GM18858 (cell line): ENCODE measurements around the gene KLF6.

Experiments used
- ATAC-seq: cut with Tn5 transposase; IDR thresholded peaks from one replicate; pipeline ENCODE4 v1.9.1; 2021; ENCODE audit not compliant: unreplicated experiment

The KLF6 gene

DNA sequence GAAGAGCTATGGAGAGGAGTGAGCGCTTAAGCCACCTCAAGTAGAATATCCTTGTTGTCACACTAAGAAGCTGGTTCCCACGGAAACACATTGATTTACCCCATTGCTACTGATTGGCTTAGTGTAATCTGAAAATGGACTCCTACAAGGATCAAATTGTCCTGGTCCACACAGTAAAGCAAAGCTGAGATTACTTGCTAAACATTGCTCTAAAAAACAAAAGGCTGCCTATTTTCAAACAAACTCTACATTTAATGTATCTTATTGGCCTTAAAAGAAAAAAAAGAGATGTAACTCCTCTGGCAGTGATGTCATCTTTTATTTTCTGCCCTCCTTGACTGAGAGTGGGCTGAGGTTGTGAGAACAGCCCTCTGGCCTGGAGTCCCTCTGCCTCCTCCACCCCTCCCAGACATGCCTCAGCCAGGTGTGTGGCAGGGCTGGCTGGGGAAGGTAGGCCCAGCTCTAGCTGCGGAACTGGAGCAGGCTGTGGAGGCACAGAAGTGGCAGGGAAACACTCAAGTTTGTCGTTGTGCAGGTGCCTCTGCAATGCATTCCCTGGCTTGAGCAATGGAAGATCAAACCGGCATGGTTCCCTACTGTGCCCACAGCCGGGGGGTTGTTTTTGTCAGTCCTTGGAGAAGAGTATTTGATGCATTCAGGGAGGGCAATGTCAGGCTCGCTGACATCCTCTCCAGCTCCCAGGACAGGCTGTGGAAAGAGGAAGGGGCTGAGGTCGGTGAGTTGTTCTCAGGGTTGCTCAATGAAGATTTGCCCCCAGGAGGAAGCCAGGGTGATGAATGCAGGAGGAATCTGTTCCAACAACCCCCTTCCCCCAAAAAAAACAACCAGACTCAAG lies 9.1 kb downstream of the KLF6 start:
- no peak for ATAC-seq

DNA sequence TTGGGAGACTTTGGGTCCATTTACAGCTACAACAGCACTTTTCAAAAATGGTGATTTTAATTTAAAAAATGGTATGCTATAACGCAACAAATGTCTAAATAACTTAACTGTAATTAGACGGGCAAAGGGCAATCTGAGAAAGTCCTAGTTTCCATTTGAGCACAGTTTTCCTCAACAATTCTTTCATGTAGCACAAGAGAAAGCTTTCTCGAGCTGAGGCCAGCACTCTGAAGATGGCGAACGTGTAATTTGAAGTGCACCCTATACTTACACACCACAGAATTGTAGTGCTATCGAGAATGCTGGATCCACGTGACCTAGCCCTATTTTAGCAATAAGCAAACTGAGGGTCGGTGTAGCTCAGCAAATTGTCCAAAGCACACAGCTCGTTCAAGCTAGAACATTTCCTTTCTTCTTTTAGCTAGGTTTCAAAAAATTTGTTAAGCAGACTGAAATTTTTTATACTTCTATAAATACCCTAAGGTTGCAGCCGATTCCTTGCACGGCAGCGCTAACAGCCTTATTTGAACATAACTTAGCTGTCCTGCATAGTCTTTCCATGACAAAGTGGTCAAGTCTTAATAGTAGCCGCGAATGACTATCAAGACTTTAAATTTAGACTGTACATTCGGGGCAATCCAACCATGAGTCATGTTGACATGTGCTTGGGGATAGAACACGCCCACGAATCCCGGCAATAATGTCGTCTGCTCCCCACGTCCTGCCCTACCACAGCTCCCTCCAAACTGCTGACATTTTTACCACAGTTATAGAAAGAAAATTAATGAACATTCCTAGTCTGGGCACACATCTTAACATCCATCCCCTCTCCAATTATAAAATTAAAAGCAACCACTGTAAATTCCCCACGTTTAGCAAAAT lies 10.0 kb downstream of the KLF6 start:
- ATAC-seq: no peak

DNA sequence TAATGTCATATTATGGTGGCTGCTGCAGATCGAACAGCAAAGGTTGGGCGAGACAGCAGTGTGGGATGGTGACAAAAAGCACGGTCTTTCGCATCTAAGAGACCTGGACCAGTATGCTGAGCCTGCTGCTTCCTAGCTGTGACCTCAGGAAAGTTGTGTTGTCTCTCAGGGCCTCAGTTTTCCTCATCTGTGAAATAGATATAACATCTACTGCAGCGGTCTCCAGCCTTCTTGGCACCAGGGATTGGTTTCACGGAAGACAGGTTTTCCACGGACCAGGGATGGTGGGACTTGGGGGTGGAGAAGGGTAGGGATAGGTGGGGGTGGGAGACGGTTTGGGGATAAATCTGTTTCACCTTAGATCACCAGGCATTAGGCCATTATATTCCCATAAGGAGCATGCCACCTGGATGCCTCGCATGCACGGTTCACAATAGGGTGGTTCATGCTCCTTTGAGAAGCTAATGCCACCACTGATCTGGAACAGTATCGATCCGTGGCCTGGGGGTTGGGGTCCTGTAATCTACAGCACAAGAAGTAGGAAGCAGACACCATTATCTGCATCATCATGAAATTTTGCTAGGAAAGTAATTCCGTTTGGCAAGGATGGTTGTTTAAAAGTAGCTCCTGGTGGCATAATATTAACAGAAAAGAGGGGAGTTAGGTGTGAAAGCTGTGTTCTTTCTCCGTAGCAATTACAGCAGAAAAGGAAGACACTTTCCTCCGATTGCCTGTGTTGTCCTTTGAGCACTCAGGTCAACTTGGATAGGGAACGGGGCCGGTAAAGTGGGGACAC lies 10.8 kb downstream of the KLF6 start:
- ATAC-seq: no peak

DNA sequence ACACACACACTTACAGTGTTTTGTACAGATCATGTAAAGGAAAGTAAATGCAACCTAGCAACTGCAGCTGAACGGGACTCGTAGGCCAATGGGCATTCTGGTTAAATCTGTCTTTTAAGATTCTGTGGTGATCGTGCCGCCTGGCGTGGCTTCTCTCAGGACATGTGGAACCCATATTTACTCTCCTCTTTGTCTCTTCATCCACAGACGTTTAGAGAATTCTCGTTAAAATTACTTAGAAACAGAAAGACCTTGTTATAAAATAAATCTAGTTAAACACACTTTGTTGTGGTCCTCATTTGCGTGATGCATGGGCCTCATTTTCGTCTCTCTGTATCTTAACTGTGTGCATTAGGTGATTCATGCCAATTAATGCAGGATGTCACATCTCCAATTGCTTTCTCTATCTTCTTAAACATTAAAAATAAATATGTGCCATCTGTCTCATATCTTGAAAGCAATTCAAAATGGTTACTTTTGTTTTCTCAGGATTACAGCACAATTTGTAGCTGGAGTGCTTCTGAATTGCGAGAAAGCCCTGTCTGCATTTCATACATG lies 11.5 kb downstream of the KLF6 start:
- no peak for ATAC-seq

DNA sequence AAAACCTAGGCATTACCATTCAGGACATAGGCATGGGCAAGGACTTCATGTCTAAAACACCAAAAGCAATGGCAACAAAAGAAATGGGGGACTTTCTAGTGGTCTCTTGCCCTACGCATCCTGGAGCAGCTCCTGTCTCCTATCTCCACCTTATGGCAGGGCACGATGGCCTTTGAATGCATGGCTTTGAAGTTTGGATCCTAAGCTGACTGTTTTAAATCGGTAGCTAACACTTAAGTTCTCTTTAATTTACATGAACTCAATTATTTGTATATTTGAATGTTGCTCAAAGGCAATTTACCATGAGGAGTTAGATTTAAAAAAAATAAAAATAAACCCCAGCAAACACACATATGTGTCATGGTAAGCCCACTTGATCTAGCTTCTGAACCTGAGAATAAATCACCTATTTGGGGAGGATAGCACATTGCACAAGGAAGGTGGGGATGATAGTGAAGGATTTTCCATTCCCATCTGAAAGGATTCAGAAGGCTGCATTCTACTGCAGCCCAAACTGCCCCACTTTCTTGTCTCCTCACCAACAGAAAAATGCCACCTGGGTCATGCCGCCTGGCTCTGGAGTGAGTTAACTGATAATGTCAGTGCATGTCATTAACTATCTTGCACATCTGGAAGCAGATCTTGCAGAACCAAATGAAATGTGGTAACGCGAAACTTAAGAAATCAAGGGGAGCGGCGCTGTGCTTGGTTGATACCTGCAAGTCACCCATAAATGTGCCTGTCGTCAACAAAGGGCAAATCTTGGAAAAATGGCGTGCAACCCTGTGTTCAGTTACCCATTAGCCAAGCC lies 12.4 kb downstream of the KLF6 start:
- no peak for ATAC-seq

- no peak for ATAC-seq
These were observed 14.3 kb downstream of the KLF6 start for GRCh38 chr10:3770611-3771110.

DNA sequence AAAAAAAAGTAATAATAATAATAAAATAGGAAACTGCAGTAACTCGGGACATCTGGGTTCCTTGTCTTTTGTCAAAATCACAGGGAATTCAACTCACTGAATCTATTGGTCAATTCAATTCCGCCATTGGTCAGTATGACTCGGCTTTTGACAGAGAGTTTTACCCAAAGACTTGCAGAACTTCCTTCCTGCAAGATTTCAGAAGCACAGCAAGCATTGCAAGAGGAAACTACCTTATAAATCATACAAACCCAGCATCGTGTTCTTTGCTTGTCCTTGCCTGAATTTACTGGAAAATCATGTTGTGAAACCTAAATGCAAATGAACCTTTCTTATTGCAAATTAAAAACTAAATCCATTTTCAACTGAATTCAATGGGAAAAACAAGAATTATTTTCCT lies 15.5 kb downstream of the KLF6 start:
- no peak for ATAC-seq

DNA sequence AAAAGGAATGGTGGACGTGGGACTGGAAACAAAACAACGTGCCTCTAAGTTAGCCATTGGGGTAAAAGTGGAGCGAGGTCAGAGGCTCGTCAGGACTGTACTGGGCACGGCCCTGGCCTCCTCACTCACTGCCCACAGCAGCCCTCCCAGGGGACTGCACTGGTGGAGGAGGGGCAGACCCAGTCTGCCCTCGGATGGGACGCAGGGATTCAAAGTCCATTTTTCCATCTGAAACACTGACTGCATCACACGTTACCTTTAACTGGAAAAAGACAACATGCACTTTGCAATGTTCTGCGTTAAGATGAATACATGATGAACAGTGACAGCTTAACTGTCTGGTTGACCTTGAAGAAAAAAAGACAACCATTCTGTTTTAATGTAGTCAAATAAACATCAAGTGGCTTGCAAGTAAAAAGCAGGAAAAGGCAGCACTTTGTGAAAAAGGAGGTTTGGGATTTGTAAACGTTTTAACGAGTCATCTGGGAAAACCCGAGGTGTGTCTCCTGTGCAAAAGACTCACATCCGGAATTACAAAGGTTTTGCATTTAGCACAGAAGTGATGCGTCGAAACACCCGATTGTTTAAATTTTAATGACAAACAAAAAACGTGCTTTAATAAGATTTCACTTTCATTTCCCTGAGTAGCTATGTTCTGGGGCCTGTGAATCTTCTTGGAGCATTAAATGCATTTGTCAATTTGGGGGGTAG lies 18.8 kb downstream of the KLF6 start:
- ATAC-seq: no peak

DNA sequence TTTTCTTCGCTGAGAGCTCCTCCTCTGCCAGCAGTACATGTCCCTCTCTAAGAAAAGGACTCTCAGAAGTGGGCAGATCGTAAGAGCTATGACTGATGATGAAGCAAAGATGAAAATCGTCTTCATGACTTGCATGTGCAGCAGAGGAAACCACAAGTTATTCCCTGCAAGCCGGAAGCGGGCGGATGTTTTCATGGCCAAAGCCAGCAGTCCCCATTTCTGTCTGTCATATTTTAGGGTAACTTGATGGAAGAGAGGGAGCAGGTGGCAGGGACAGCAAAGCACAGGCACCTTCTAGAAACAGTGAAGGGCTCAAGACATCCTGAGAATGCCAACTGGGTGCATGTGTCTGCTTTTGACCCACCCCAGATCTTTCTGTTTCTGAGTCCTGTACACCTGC lies 19.9 kb downstream of the KLF6 start:
- ATAC-seq: no peak

DNA sequence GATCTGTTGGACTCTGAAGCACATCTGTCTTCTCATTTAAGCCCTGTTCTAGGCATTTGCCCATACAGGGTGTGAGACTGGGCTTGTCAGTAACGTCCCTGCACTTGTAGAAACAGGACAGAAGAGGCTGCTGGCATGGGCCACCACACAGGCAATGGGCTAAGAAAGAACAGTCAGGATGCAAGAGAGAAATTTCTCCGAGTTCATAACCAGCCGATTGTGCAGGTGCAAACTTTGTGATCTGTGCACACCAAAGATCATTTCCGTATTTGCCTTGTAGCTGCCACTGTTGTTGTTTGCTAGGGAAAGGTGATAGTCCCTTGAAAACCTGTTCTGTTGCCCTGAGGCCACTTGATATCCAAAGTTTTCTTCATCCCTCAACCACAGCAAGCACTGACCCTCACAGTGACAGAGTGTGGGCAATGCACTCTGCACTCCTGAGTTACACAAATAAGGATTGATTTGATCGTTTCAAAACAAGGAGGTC lies 20.3 kb downstream of the KLF6 start:
- ATAC-seq: no peak

- no peak for ATAC-seq
These were observed 21.0 kb downstream of the KLF6 start for GRCh38 chr10:3763852-3764625.

GRCh38 chr10:3763035-3763456 lies 22.0 kb downstream of the KLF6 start:
- no peak for ATAC-seq

- no peak for ATAC-seq
These were observed 22.7 kb downstream of the KLF6 start for GRCh38 chr10:3762309-3762708.

- no peak for ATAC-seq
These were observed 23.1 kb downstream of the KLF6 start for GRCh38 chr10:3761904-3762303.

DNA sequence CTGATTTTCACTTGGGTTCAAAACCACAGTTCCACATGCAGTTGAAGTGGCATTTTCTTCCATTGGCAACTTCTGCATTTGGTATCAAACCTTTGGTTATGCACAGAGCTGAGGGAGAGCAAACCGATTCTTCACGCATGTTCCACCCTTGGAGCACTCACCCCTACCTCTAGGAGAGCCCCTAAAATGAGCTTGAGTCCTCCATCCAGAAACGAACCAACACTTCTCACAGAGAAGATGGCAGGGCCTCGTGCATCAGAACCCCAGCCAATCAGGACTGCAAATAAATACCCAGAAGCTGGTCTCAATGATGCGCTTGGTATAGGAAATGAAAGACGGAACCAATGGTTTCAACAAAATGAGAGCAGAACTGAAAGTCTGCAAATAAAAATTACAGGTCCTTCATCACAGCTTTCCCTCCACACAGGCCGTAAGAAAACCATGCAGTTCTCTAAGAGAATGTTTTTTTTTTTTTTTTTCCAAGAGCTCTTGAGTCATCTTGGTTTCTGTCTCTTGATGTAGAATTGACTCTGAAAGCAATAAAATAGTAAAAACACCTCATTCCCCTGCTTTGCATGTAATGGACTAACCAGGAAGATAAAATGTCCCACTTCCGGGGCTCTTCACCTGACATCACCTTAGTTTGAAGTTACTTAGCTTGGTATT lies 23.9 kb downstream of the KLF6 start:
- peak; percentile 52 for ATAC-seq

- ATAC-seq: no peak
These were observed 24.9 kb downstream of the KLF6 start for GRCh38 chr10:3760083-3760482.

DNA sequence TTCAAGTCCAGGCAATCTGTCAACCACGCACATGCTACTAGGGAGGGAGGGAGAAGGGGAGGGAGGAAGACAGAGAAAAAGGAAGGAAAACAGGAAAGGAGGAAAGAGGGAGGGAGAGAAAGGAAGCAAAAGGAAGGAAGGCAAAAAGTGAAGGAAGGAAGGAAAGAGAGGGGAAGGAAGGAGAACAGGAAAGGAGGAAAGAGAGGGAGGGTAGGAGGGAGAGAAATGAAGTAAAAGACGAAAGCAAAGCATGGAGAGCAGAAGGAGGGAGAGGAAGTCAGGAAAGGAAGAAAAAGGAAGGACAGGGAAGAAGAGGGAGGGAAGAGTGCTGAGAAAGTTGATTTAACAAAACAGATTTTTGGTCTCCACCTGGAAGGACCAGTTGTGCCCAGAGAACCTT lies 25.6 kb downstream of the KLF6 start:
- ATAC-seq: no peak

DNA sequence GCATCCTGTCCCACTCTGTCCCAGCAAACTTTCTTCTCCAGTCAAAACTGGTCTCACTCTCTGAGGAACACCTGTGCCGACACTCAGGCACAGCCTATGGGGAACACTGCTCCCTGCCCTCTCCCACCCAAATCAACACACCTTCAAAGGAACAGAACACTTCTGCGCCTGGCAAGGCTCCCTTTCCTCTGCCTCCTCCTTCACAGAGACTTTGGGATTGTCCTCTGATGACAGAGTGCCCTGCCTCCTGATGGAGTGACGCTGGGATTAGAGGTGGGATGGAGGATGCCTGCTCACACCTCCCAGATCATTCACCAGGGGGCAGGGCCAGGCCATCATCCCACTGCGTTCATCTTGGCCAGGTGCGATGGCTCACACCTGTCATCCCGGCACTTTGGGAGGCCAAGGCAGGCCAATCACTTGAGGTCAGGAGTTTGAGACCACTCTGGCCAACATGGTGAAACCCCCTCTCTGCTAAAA lies 26.5 kb downstream of the KLF6 start:
- no peak for ATAC-seq
